Endometrial microvascular endothelial cells (primary cell): ENCODE data around the gene JOSD1. TPM values are rescaled to one million over a fixed set of nuclear protein-coding genes. Genes with fewer than 3 reads are reported as not detected.

Experiments used
- in situ Hi-C: cut with HindIII; loops from 2 replicates; pipeline ENCODE4 v1.10.0; 2017; ENCODE audit warnings: low sequenced_read_pairs, low pct_unique_long_range_greater_than_20kb; ENCODE audit errors: inconsistent ontology term
- total RNA-seq: library from RNA; depleted of rRNA; stranded (reverse); fragments of >200 nt; gene quantifications from one replicate; pipeline ENCODE4 v1.2.3, GENCODE V29; 2015; ENCODE audit errors: inconsistent ontology term

The JOSD1 gene
- total RNA-seq, 1 donor from 2014 or later: 69.8 TPM

- in situ Hi-C loops: no loop called here
Observed at GRCh38 chr22:38717244-38717643, 16.5 kb upstream of the JOSD1 start.

GRCh38 chr22:38716826-38717225 is 16.1 kb upstream of the JOSD1 start:
- in situ Hi-C loops: no loop called here

GRCh38 chr22:38716271-38716670 is 15.5 kb upstream of the JOSD1 start:
- in situ Hi-C loops: no loop called here

- in situ Hi-C loops: no loop called here
Observed at GRCh38 chr22:38715852-38716251, 15.1 kb upstream of the JOSD1 start.

- in situ Hi-C loops: no loop called here
Observed at GRCh38 chr22:38715176-38715764, 14.5 kb upstream of the JOSD1 start.

- in situ Hi-C loops: no loop called here
Observed at GRCh38 chr22:38713921-38714320, 13.2 kb upstream of the JOSD1 start.

GRCh38 chr22:38712486-38713207 is 11.9 kb upstream of the JOSD1 start:
- in situ Hi-C loops: no loop called here

- in situ Hi-C loops: no loop called here
Observed at GRCh38 chr22:38710866-38711265, 10.1 kb upstream of the JOSD1 start.

- in situ Hi-C loops: no loop called here
Observed at GRCh38 chr22:38710351-38710750, 9.6 kb upstream of the JOSD1 start.

- in situ Hi-C loops: no loop called here
Observed at GRCh38 chr22:38709306-38709705, 8.6 kb upstream of the JOSD1 start.

- in situ Hi-C loops: no loop called here
Observed at GRCh38 chr22:38707984-38708383, 7.2 kb upstream of the JOSD1 start.

GRCh38 chr22:38707346-38707745 is 6.6 kb upstream of the JOSD1 start:
- in situ Hi-C loops: no loop called here

GRCh38 chr22:38706901-38707195 is 6.1 kb upstream of the JOSD1 start:
- in situ Hi-C loops: no loop called here

GRCh38 chr22:38706101-38706900 is 5.6 kb upstream of the JOSD1 start:
- in situ Hi-C loops: no loop called here

- in situ Hi-C loops: no loop called here
Observed at GRCh38 chr22:38705235-38706100, 4.7 kb upstream of the JOSD1 start, which contains the start of gene GTPBP1. GTPBP1 (plus strand) TSS chr22:38705944; CDS start chr22:38705956, 12 bp downstream.

GRCh38 chr22:38704654-38705234 is 4.0 kb upstream of the JOSD1 start:
- in situ Hi-C loops: no loop called here

- in situ Hi-C loops: no loop called here
Observed at GRCh38 chr22:38700270-38700788, 414 bp downstream of the JOSD1 start.

- in situ Hi-C loops: no loop called here
Observed at GRCh38 chr22:38699784-38700183, 959 bp downstream of the JOSD1 start.

- in situ Hi-C loops: no loop called here
Observed at GRCh38 chr22:38699143-38699542, 1.6 kb downstream of the JOSD1 start.
